HG02973 (cell line): ENCODE measurements around the gene SLC34A1.
"Not testable (repeated sequence)": the region's sequence is repeated elsewhere in the genome, so short reads cannot be mapped to it uniquely, and the experiment has no call there.

Experiments
- ATAC-seq: cut with Tn5 transposase; IDR thresholded peaks from one replicate; pipeline ENCODE4 v1.9.1; 2021; ENCODE audit warnings: moderate library complexity; ENCODE audit not compliant: unreplicated experiment

The SLC34A1 gene

GRCh38 chr5:177367981-177368868, 16.0 kb upstream of the SLC34A1 start:
- no peak for ATAC-seq

- ATAC-seq: no peak
Observed at GRCh38 chr5:177368869-177369644, 15.2 kb upstream of the SLC34A1 start.

GRCh38 chr5:177369645-177370440, 14.4 kb upstream of the SLC34A1 start:
- no peak for ATAC-seq

GRCh38 chr5:177370488-177371119, 13.6 kb upstream of the SLC34A1 start:
- ATAC-seq: peak; percentile 46

GRCh38 chr5:177371120-177372033, 12.9 kb upstream of the SLC34A1 start:
- ATAC-seq: no peak

- ATAC-seq: no peak
Observed at GRCh38 chr5:177372034-177372896, 12.0 kb upstream of the SLC34A1 start.

- ATAC-seq: no peak
Observed at GRCh38 chr5:177372910-177373309, 11.3 kb upstream of the SLC34A1 start.

- no peak for ATAC-seq
Observed at GRCh38 chr5:177373806-177374205, 10.4 kb upstream of the SLC34A1 start.

GRCh38 chr5:177374211-177374610, 10.0 kb upstream of the SLC34A1 start:
- no peak for ATAC-seq

- not testable (repeated sequence) for ATAC-seq
Observed at GRCh38 chr5:177375516-177375915, 8.7 kb upstream of the SLC34A1 start.

GRCh38 chr5:177376107-177376506, 8.1 kb upstream of the SLC34A1 start:
- no peak for ATAC-seq

GRCh38 chr5:177377851-177378776, 6.1 kb upstream of the SLC34A1 start:
- ATAC-seq: no peak

GRCh38 chr5:177378884-177379883, 5.0 kb upstream of the SLC34A1 start:
- ATAC-seq: no peak

- no peak for ATAC-seq
Observed at GRCh38 chr5:177380805-177381126, 3.5 kb upstream of the SLC34A1 start.

- no peak for ATAC-seq
Observed at GRCh38 chr5:177382423-177383029, 1.7 kb upstream of the SLC34A1 start.

GRCh38 chr5:177383181-177383580, 1.1 kb upstream of the SLC34A1 start:
- no peak for ATAC-seq
